ENCODE measurements around the gene ZNF532. TPM values are rescaled to one million over a fixed set of nuclear protein-coding genes. Genes with fewer than 3 reads are reported as not detected.

Gene ZNF532
- total RNA-seq, 1 donor from 2014 or later, result 137 TPM

DNA sequence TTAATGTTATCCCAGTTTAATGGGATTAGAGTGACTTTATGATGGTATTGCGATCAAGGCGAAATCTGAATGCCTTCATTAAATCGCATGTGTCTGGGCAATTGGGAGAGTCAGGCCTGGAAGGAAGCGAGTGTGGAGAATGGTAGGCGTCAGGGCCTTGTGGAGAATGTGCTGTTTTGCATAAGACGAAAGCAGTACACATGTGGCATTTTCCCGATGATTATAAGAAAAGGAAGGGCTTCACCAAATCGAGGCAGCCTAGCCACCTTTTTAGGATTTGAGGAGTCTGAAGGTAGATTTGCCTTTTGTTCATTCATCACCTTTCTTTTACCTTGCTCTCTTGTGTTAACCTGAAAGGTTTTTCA lies 1.0 kb downstream of the ZNF532 start:
- Histone ChIP-seq H3K27ac (peak overlapping the region; percentile 98), H3K4me2 (peak overlapping the region; percentile 81), H3K4me3 (peak overlapping the region; percentile 54), H3F3A (ENCODE audit: low read depth) (peaks cover 58% of the 10 kb centered on the region), H3K27me3 (no peaks in the 10 kb centered on the region), H3K9ac (no peak overlapping the region), H3K36me3 (peaks cover 19% of the 10 kb centered on the region), H4K20me1 (ENCODE audit: low read depth) (peaks cover 41% of the 10 kb centered on the region), H3K79me2 (ENCODE audit: low read depth) (peaks cover 87% of the 10 kb centered on the region), H2AFZ (replicated peaks) (no peak overlapping the region), H3K9me3 (ENCODE audit: low read depth) (peaks cover 9% of the 10 kb centered on the region), H3K4me1 (peaks cover 60% of the 10 kb centered on the region)
- Mint-ChIP-seq H3K4me3 (peak overlapping the region; percentile 87), H3K4me1 (peaks cover 78% of the 10 kb centered on the region), H3K27me3 (ENCODE audit: insufficient read depth, low read depth) (peaks cover 6% of the 10 kb centered on the region), H3K36me3 (peaks cover 51% of the 10 kb centered on the region), H3K9me3 (peaks cover 10% of the 10 kb centered on the region), H3K27ac (peak overlapping the region; percentile 100)
- DNase-seq (ENCODE audit: low spot score), result no peak
- TF ChIP-seq CTCF (IDR thresholded peaks at IDR 0.05) (no peak), EZH2phosphoT487 (IDR thresholded peaks at IDR 0.05) (no peak), EZH2 (IDR thresholded peaks at IDR 0.05) (no peak)

DNA sequence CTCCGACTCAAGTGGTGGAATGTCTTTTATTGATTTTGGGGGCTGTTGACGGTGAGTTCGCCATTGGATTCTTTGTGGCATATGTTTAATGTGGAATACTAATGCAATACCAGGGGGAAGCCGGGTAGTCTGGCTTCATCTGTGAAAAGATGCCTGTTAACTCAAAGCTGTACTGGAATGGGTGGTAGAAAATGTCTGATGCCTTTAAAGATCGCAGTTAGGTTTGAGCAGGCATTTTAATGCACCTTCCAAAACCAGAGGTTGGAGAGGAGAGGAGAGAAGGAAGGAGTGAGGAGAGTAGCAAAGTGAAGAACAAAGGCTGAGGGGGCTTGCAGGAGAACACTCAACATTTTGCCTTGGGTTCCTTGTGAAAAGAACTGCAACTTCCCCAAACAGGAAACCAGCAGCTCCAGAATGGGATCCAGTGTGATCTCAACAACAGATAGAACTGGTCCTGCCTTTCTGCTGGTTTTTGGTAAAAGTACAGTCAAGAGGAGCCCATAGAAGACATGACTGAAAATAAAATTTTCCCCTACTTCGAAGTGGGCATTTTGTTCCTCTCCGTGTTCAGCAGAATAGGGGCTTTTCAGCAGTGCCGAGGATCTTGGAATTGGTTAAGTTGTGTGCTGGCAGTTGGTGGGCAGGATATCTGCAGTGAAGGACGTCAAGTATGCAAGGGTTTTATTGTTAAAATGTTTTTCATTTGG lies 1.5 kb downstream of the ZNF532 start:
- Histone ChIP-seq H2AFZ (replicated peaks) (no peak overlapping the region), H3K79me2 (ENCODE audit: low read depth) (peaks cover 90% of the 10 kb centered on the region), H3K27me3 (no peaks in the 10 kb centered on the region), H3K9me3 (ENCODE audit: low read depth) (peaks cover 9% of the 10 kb centered on the region), H3K36me3 (peaks cover 19% of the 10 kb centered on the region), H3K4me3 (peak overlapping the region; percentile 54), H3K27ac (peak overlapping the region; percentile 98), H3K9ac (no peak overlapping the region), H3F3A (ENCODE audit: low read depth) (peaks cover 52% of the 10 kb centered on the region), H3K4me2 (peak overlapping the region; percentile 81), H4K20me1 (ENCODE audit: low read depth) (peaks cover 46% of the 10 kb centered on the region), H3K4me1 (peaks cover 55% of the 10 kb centered on the region)
- Mint-ChIP-seq H3K9me3 (peaks cover 10% of the 10 kb centered on the region), H3K4me3 (peak overlapping the region; percentile 87), H3K36me3 (peaks cover 53% of the 10 kb centered on the region), H3K4me1 (peaks cover 76% of the 10 kb centered on the region), H3K27me3 (ENCODE audit: insufficient read depth, low read depth) (peaks cover 6% of the 10 kb centered on the region), H3K27ac (peak overlapping the region; percentile 100)
- TF ChIP-seq EZH2 (IDR thresholded peaks at IDR 0.05), result no peak
- no peak for TF ChIP-seq CTCF (IDR thresholded peaks at IDR 0.05)
- TF ChIP-seq EZH2phosphoT487 (IDR thresholded peaks at IDR 0.05), result no peak
- DNase-seq (ENCODE audit: low spot score), result no peak

- no peaks in the 10 kb centered on the region for H3K27me3 ChIP-seq
- peaks cover 90% of the 10 kb centered on the region for H3K79me2 ChIP-seq (ENCODE audit: low read depth)
- Mint-ChIP-seq H3K4me1 (peaks cover 74% of the 10 kb centered on the region), H3K4me3 (peak overlapping the region; percentile 87), H3K27ac (peak overlapping the region; percentile 43), H3K27me3 (ENCODE audit: insufficient read depth, low read depth) (peaks cover 6% of the 10 kb centered on the region), H3K9me3 (peaks cover 10% of the 10 kb centered on the region), H3K36me3 (peaks cover 57% of the 10 kb centered on the region)
- peak overlapping the region; percentile 54 for H3K4me3 ChIP-seq
- H3K9me3 ChIP-seq (ENCODE audit: low read depth), result peaks cover 9% of the 10 kb centered on the region
- peaks cover 19% of the 10 kb centered on the region for H3K36me3 ChIP-seq
- peak overlapping the region; percentile 81 for H3K4me2 ChIP-seq
- H3K9ac ChIP-seq, result no peak overlapping the region
- H3F3A ChIP-seq (ENCODE audit: low read depth), result peaks cover 47% of the 10 kb centered on the region
- H2AFZ ChIP-seq (replicated peaks), result no peak overlapping the region
- H3K4me1 ChIP-seq, result peaks cover 50% of the 10 kb centered on the region
- no peak for TF ChIP-seq EZH2phosphoT487 (IDR thresholded peaks at IDR 0.05)
- TF ChIP-seq CTCF (IDR thresholded peaks at IDR 0.05), result no peak
- no peak for TF ChIP-seq EZH2 (IDR thresholded peaks at IDR 0.05)
- no peak for DNase-seq (ENCODE audit: low spot score)
- H4K20me1 ChIP-seq (ENCODE audit: low read depth), result peaks cover 51% of the 10 kb centered on the region
- H3K27ac ChIP-seq, result no peak overlapping the region
Measured at GRCh38 chr18:58866773-58867150, 2.1 kb downstream of the ZNF532 start.
